Prostate gland (tissue), 2 donors: ENCODE data around the gene CHMP5.

Source experiments
- CTCF ChIP-seq, 4 experiments: fragments of 200-600 bp in 2 of 4; fragments of 450-650 bp in 2 of 4; sonication (generic) in 2 of 4; IDR thresholded peaks; 1 replicate in 3 of 4; 2 replicates in 1 of 4; pipeline ENCODE4 v1.5.1; 2016 to 2019; ENCODE audit warnings: antibody characterized with exemption in 4 of 4, mild to moderate bottlenecking in 2 of 4, moderate library complexity in 2 of 4
- POLR2A ChIP-seq: fragments of 450-650 bp; IDR thresholded peaks from one replicate; pipeline ENCODE4 v1.6.1; 2016; ENCODE audit warnings: antibody characterized with exemption, mild to moderate bottlenecking
- POLR2AphosphoS5 ChIP-seq: sonication (generic); formaldehyde crosslinking; IDR thresholded peaks from one replicate; pipeline ENCODE4 v1.6.1; 2017; ENCODE audit warnings: antibody characterized with exemption

DNA sequence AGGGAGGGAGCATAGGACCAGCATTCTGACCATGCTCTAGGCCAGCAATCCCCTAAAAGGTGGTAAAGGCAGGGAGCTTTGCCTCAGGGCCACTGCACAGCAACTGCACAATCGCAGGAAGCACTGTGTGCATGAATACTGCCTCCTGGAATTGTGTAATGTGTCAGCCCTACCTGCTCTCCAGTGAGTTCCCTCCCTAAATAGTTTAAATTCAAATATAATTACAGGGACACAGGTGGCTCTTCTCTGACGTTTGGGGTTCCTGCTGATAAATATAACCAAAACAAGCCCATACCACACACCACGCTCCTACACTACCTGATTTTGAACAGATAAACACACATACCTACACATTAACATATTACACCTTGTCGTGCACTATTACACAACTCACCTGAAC lies 9.4 kb upstream of the CHMP5 start:
- TF ChIP-seq CTCF (IDR thresholded peaks at IDR 0.05) (no peak), POLR2A (no peak), POLR2AphosphoS5 (no peak)
